ENCODE data around the gene FXYD3.

The FXYD3 gene, protein sequence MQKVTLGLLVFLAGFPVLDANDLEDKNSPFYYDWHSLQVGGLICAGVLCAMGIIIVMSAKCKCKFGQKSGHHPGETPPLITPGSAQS

DNA sequence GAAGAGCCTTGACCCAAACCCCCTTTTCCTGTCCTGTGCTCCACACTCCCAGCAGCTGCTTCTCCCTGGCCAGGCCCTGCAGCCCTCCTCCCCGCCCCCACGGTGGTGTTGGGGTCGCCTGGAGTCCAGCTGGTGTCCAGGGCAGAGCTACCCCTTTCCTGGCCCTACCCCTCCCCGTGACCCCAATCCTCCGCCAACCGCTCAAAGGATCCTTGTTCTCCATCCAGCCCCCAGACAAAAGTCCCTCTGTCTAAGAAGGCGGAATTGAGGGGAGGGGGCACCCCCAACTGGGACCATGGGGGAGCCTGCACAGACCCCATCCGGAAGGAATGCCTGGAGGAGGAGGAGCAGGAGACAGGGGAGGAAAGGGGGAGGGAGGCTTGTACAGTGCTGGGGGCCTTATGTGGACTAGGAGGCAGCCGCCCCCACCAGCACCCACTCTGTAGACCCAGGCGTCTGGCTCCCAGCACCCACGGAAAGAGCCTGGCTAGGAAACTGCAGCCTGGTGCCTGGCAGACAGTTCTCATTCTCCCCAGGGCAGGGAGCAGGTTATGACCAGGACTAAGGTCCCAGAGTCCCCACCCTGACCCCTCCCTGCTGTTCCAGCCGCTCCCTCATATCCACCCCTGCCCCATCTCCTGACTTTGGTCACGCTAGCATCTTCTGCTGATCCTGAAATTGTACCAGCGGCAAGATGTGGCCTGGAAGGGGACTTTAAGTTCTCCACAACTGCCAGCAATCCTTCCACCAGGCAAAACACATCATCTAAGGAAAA lies at the start of gene FXYD3:
TSS of gene FXYD3 (plus strand) at position 647 of the 775 bp plus-strand sequence. CDS start 3,554 bp downstream, outside the sequence.
- TF ChIP-seq, protein P1, sequence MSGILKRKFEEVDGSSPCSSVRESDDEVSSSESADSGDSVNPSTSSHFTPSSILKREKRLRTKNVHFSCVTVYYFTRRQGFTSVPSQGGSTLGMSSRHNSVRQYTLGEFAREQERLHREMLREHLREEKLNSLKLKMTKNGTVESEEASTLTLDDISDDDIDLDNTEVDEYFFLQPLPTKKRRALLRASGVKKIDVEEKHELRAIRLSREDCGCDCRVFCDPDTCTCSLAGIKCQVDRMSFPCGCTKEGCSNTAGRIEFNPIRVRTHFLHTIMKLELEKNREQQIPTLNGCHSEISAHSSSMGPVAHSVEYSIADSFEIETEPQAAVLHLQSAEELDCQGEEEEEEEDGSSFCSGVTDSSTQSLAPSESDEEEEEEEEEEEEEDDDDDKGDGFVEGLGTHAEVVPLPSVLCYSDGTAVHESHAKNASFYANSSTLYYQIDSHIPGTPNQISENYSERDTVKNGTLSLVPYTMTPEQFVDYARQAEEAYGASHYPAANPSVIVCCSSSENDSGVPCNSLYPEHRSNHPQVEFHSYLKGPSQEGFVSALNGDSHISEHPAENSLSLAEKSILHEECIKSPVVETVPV (CRISPR knock-in tag; IDR thresholded peaks at IDR 0.05), result no peak
- TF ChIP-seq, protein P2, sequence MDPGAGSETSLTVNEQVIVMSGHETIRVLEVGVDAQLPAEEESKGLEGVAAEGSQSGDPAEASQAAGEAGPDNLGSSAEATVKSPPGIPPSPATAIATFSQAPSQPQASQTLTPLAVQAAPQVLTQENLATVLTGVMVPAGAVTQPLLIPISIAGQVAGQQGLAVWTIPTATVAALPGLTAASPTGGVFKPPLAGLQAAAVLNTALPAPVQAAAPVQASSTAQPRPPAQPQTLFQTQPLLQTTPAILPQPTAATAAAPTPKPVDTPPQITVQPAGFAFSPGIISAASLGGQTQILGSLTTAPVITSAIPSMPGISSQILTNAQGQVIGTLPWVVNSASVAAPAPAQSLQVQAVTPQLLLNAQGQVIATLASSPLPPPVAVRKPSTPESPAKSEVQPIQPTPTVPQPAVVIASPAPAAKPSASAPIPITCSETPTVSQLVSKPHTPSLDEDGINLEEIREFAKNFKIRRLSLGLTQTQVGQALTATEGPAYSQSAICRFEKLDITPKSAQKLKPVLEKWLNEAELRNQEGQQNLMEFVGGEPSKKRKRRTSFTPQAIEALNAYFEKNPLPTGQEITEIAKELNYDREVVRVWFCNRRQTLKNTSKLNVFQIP (CRISPR knock-in tag; IDR thresholded peaks at IDR 0.05; ENCODE audit: borderline replicate concordance, low read depth), result no peak
- no peak for TF ChIP-seq TSHZ2 (CRISPR knock-in tag; IDR thresholded peaks at IDR 0.05)
- TF ChIP-seq SNAI2 (CRISPR knock-in tag; IDR thresholded peaks at IDR 0.05), result no peak
- no peak for TF ChIP-seq GLIS3 (CRISPR knock-in tag; IDR thresholded peaks at IDR 0.05)
- TF ChIP-seq OSR1 (CRISPR knock-in tag; IDR thresholded peaks at IDR 0.05), result no peak
- ATAC-seq, result no peak

GRCh38 chr19:35066121-35066520 lies 49.5 kb upstream of the FXYD3 start:
- ATAC-seq, result no peak
- TF ChIP-seq, protein P2 (CRISPR knock-in tag; IDR thresholded peaks at IDR 0.05; ENCODE audit: borderline replicate concordance, low read depth), result no peak
- TF ChIP-seq ZNF565 (CRISPR knock-in tag; conservative IDR thresholded peaks at IDR 0.05; ENCODE audit: low read depth), result no peak
- TF ChIP-seq CREB5 (CRISPR knock-in tag; IDR thresholded peaks at IDR 0.05; ENCODE audit: low read depth), result no peak
- no peak for TF ChIP-seq RARB (CRISPR knock-in tag; IDR thresholded peaks at IDR 0.05)
- TF ChIP-seq ZFP30 (CRISPR knock-in tag; IDR thresholded peaks at IDR 0.05), result no peak
- TF ChIP-seq ZFP3 (CRISPR knock-in tag; IDR thresholded peaks at IDR 0.05), result no peak
- no peak for TF ChIP-seq ZNF70 (CRISPR knock-in tag; IDR thresholded peaks at IDR 0.05)
- no peak for TF ChIP-seq BACH2 (CRISPR knock-in tag; IDR thresholded peaks at IDR 0.05; ENCODE audit: borderline replicate concordance)
- no peak for TF ChIP-seq TCF4 (CRISPR knock-in tag; IDR thresholded peaks at IDR 0.05; ENCODE audit: borderline replicate concordance)
- TF ChIP-seq ESRRG (CRISPR knock-in tag; IDR thresholded peaks at IDR 0.05), result no peak
- TF ChIP-seq PATZ1 (CRISPR knock-in tag; IDR thresholded peaks at IDR 0.05; ENCODE audit: borderline replicate concordance), result no peak
- no peak for TF ChIP-seq GLIS3 (CRISPR knock-in tag; IDR thresholded peaks at IDR 0.05)

All from SK-N-SH treated with all-trans-retinoic acid at 6 μM for 48 hours (cell line).